Stimulated activated CD8-positive, alpha-beta memory T cell treated with anti-CD3 and anti-CD28 coated beads, Interleukin-15, amount 100 ng/mL, for 1 hour (primary cell): ENCODE measurements around the gene KRTAP13-4.

Experiments used
- DNase-seq: peaks from one replicate; pipeline ENCODE4 v3.0.0-alpha.2; 2020; ENCODE audit warnings: low read depth

KRTAP13-4 gene, protein sequence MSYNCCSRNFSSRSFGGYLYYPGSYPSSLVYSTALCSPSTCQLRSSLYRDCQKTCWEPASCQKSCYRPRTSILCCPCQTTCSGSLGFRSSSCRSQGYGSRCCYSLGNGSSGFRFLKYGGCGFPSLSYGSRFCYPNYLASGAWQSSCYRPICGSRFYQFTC

GRCh38 chr21:30430170-30430655 lies at the start of gene KRTAP13-4:
Gene KRTAP13-4 (plus strand): TSS chr21:30430220. CDS start chr21:30430276, 56 bp downstream.
- no peak for DNase-seq

DNA sequence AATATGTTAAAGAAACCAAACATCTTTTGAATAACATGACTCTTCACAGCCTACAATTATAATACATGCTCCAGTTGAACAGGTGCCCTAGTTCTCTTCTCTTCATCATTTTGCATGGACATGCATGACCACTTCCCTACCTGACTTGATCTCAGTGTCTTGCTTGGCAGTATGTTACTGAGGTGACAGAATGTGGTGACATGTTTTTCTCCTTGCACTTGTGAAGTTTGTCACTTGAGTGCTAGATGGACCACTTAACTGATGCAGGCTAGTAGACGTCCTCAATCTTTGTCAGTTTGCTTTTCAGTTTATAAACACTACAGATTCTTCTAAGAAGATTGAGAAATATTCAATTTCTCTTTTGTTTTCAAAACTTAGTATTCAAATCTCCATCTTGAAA lies 47.8 kb upstream of the KRTAP13-4 start:
- no peak for DNase-seq

DNA sequence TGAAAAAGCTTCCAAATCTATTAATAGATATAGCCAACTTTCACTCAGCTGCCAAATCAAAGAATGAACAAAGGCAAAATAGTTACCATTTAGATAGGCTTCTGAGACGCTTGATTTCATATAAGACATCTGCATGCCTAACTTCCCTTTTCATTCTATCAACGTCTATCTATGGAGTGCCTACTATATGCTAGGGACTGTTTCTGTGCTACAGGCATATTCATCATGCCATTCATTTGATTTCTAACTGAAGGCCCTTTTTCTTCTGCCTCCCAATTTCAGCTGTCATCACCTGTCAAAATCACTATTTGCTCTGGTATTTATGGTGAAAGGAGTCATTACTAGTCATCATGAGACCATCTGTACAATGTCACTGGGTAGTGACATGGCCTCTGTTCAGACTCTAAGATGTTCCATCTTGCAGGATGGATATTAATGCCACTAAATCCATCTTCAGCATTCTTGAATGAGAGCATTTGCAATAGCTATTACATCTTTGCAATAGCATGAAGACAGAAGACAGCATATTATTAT lies 38.5 kb upstream of the KRTAP13-4 start:
- DNase-seq: no peak

- no peak for DNase-seq
Measured at GRCh38 chr21:30395731-30396130, 34.3 kb upstream of the KRTAP13-4 start, which contains the start of gene KRTAP13-1. Gene KRTAP13-1 (plus strand): TSS chr21:30396031. CDS start chr21:30396087, 56 bp downstream.

DNA sequence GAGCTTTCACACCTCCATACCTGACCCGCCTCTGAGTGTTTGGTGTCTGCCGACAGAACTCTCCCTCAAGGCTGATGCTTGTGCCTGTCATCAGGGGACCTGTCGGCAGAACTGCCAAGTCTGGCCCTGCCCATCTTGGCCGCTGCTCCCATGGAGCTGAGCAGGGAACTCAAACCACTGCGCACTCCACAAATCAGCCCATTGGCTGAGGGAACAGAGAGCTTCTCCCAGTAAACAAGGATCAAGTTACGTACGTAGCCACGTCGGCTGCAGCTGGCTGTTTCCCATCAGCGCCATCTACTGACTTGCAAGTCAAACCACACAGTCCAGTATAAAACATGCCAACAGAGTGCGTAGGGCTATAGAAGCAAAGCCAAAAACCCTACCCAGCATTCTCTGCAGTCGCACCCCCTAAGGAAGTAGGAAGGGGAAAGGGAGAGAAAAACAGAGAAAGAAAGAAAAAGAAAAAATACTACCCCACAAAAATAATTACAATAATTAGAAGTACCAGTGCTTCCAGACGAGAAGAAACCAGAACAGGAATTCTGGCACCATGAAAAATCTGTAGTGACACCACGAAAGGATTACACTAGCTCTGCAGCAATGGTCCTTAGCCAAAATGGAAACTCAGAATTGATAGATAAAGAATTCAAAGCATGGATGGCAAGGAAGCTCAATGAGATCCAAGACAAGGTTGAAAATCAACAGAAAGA lies 21.1 kb upstream of the KRTAP13-4 start:
- DNase-seq: no peak

DNA sequence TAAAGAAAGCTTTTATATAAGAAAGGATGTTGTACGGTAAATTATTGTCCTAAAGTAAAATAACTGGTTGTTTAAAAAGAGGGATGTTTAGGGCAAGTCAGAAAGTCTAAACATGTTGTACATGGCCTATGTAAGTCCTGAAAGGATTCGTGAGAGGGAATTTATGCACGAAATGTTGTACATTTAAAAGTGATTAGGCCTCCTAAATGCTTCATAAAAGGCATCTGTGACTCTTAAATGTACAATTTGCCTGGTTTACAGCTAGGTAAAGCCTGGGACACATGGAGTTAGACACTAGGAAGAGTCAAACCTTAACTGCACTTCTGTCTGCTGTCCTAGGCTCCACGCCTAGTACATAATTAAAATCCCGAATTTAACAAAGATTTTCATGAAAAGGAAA lies 14.0 kb upstream of the KRTAP13-4 start:
- no peak for DNase-seq

GRCh38 chr21:30425826-30426225 lies 4.2 kb upstream of the KRTAP13-4 start, which contains the start of gene KRTAP13-3:
Gene KRTAP13-3 (minus strand): TSS chr21:30425926. CDS start chr21:30425912, 14 bp downstream.
- DNase-seq: no peak

DNA sequence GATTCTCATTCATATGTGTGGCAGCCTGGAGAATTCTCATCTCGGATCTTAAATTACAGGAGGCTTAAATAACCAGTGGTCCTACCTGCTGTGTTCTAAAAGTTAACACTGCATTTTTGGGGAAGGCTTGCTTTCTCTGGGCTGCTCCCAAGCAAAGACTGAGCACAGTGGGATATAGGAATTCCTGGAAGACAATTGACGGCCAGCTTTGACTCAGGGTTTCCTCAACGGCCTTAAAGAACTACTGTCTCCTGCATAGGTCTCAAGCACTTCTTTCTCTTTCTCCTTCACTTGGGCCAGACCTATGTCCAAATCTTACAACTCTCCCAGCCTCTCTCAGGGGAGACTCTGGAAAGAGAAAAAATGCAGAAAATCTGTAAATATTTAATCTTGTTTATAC lies 3.3 kb upstream of the KRTAP13-4 start:
- DNase-seq: no peak

- no peak for DNase-seq
Measured at GRCh38 chr21:30434033-30434631, 4.1 kb downstream of the KRTAP13-4 start.

DNA sequence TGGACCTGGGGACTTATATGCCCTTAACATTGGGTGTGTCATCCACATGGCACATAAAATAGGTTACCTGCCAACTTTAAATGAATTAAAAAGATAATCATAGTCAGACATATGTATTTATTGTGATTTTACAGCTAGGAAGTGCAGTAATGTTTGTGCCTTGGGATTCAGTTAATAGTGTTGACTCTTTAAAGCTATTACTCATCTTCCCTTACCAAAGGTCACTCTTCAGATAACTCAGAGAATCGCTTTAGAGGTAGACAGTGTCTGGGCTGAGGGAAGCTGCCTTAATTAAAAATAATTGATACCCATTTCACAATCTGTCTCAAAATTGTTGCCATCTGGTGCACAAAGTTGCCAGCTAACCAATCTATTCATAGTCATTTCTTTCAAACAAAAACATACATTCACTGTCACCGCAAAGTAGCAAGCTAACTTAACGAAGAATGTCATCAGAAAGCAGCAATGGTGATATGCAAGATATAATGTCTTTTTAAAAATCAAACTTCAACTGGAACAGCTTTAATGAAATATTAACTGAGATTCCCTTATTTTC lies 7.1 kb downstream of the KRTAP13-4 start:
- no peak for DNase-seq

DNA sequence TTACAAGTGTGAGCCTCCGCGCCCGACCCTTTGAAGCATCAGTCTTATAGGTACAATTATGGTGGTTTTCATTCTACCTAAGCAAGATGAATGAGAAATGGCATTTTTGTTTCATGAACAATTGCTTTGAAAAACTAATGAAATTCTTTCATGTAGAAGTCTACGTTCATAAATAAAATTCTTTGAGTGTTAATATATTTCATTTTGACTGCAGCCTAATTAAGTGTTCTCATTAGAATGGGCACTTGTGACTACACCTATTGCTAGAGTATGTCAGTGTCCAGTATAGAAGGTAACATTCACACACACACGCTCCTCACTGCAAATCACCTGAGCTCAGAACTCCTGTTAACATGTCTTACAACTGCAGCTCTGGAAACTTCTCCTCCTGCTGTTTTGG lies 10.0 kb downstream of the KRTAP13-4 start, which contains the start of gene KRTAP15-1:
Gene KRTAP15-1, plus strand, starts transcription at position 301 of the 400 bp plus-strand sequence. Its CDS starts 53 bp downstream, at position 354.
- DNase-seq: no peak

GRCh38 chr21:30443226-30443625 lies 13.2 kb downstream of the KRTAP13-4 start:
- no peak for DNase-seq

DNA sequence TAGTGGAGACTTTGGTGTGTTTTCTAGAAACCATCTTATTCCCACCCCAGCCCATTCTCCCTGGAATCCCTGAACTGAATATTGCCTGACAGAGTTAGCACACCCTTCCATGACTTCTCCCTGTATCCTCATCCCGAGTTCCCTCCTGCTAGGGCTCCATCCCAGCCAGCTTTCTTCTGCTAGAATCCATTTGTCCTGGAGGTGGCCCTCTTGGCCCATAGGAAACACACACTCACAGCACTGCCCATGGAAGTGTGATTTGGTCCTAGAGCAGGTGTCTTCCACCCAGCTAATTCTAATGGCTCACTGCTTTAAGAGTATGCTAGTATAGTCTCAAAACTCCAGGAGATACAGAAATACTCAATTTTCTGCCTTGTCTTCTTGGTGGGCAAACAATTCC lies 14.2 kb downstream of the KRTAP13-4 start:
- no peak for DNase-seq

- DNase-seq: no peak
Measured at GRCh38 chr21:30447056-30447455, 17.0 kb downstream of the KRTAP13-4 start.

- no peak for DNase-seq
Measured at GRCh38 chr21:30448514-30448913, 18.5 kb downstream of the KRTAP13-4 start.

GRCh38 chr21:30463713-30464112 lies 33.7 kb downstream of the KRTAP13-4 start:
- DNase-seq: no peak

DNA sequence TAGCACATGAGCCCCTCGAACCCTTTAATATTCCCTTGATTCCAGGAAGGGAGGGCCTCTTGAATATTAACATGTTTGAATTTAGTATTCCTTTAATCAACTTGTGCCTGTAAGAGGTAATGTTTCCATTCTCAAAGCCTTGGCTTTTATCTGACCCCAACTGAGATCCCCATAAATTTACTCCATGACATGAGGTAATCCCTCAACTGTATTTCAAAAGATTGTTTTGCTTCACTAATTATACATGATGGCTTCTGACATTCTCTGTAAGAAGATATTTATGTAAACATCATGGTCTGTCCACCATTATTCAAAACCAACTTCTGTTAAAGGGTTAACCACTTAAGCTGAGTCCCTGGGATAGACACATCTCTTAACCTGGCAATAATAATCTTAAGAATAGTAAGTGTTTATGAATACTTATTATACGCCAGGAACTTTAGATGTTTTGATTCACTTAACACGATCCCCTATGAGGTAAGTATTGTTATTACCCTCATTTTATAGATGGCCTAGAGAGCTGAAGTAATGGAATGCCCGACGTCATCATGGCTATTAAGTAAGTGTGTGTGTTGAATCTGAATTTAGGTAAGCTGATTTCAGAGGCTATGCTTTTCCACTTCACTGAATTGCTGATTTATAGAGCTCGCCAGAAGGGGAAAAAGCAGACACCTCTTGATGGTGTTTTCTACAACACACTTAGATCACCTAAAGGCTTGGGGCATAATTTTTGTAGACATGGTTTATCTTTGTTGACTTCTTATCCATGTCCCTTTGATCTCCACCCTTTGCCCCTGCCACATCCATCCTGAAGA lies 39.1 kb downstream of the KRTAP13-4 start:
- DNase-seq: no peak

GRCh38 chr21:30478004-30478403 lies 48.0 kb downstream of the KRTAP13-4 start:
- no peak for DNase-seq

- no peak for DNase-seq
Measured at GRCh38 chr21:30479259-30479658, 49.2 kb downstream of the KRTAP13-4 start.

- DNase-seq: no peak
Measured at GRCh38 chr21:30480145-30480544, 50.1 kb downstream of the KRTAP13-4 start, which contains the start of gene KRTAP19-1. Gene KRTAP19-1 (minus strand): TSS chr21:30480367. CDS start chr21:30480317, 50 bp downstream.
